ENCODE results near the gene HES6.

The HES6 gene

DNA sequence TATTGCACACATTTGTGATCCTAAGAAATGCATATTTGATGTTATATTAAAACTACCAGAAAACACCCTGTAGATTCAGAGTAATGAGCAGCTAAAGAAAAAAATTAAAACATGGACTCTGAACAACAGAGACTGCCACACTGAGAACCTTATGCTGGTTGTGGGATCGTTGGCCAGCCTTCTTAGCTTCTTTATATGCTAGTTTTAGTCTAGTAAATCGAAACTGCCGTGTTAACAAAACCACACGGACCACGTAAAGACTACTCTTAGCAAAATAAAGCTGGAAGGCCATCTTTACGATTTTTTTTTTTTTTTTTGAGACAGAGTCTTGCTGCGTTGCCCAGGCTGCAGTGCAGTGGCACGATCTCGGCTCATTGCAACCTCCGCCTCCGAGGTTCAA, 25.8 kb upstream of the HES6 start:
- POLR2A ChIA-PET, result no interaction called here
- TF ChIP-seq, protein P1, sequence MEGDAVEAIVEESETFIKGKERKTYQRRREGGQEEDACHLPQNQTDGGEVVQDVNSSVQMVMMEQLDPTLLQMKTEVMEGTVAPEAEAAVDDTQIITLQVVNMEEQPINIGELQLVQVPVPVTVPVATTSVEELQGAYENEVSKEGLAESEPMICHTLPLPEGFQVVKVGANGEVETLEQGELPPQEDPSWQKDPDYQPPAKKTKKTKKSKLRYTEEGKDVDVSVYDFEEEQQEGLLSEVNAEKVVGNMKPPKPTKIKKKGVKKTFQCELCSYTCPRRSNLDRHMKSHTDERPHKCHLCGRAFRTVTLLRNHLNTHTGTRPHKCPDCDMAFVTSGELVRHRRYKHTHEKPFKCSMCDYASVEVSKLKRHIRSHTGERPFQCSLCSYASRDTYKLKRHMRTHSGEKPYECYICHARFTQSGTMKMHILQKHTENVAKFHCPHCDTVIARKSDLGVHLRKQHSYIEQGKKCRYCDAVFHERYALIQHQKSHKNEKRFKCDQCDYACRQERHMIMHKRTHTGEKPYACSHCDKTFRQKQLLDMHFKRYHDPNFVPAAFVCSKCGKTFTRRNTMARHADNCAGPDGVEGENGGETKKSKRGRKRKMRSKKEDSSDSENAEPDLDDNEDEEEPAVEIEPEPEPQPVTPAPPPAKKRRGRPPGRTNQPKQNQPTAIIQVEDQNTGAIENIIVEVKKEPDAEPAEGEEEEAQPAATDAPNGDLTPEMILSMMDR (IDR thresholded peaks at IDR 0.05; ENCODE audit: control extremely low read depth, extremely low read depth, low read depth, missing control alignments), result no peak
- DNase-seq (ENCODE audit: extremely low spot score), result no peak
- CTCF ChIA-PET, result interaction anchor here (1.1 to 6.3 kb wide), 7 partner anchors 10 to 106 kb away, joined by 3 to 56 read pairs (median 4); no protein-coding TSS in a partner anchor

DNA sequence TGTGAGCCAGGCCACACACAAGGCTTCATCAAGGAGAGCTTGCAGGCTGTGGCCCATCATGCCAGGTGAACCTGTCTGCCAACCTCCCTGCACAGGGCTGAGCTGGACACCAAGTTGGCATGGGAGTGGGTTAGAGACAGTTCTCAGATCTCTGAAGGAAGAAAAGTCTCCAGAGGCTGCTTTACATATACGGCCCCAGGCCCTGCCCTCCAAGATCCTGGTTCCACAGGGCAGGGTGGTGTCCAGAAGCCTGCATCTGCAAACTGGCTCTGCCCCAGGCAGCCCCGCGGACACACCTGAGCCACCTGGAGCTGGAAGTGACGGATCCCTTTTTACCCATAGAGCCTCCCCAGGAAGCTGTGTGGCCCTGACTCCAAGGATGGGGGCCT, 24.2 kb upstream of the HES6 start:
- TF ChIP-seq, protein P1 (IDR thresholded peaks at IDR 0.05; ENCODE audit: control extremely low read depth, extremely low read depth, low read depth, missing control alignments), result no peak
- no peak for DNase-seq (ENCODE audit: extremely low spot score)
- ChIA-PET CTCF (interaction anchor here (1.0 to 6.3 kb wide), 21 partner anchors 10 to 751 kb away, joined by 3 to 56 read pairs (median 4); no protein-coding TSS in a partner anchor), POLR2A (no interaction called here)

DNA sequence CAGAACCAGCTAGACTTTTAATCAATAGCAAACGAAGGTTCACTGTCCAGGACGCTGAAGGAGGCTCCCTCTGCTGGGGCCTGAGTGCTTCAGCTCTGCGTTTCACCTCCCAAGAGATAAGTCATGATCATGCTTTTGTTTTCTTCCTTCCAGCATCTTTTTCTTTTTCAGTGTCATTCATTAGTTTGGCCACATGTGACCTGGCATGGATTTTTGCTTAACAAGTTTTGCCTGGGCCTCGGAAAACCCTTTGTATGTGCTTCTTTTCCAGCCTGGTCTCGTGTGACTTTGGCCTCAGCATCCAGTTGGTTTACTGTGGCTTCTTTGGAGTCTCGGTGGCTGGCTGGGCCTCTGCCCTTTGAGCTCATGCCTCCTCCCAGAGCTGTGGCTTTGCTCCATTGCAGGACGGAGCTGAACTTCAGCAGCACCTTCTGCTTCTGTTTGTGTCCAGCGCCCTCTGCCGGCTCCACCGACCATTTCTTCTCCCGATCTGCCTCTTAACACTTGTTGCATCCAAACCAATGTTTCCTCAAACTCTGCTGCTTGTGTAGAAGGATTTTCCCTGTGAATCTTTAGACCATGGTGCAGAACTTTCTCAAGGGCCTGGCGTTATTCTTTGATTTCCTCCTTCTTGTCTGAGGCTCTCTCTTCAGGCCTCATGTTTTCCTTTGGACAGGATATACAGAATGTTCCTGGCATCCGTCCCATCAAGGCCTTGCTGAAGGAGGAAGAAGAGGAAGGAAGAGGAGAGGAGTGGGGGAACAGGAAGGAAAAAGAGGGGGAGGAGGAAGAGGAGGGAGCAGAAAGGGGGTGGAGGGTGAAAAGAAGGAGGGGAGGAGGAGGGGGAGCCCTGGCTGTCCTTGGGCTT, 23.6 kb upstream of the HES6 start:
- ChIA-PET CTCF (interaction anchor here (0.7 to 6.3 kb wide), 37 partner anchors 9 to 751 kb away, joined by 3 to 56 read pairs (median 4); partner anchors contain the start of gene PER2), POLR2A (interaction anchor here (0.6 kb wide), 1 partner anchor 236 kb away, joined by 6 read pairs; no protein-coding TSS in a partner anchor)
- TF ChIP-seq, protein P1 (IDR thresholded peaks at IDR 0.05; ENCODE audit: control extremely low read depth, extremely low read depth, low read depth, missing control alignments), result peak; percentile 89
- peak; percentile 82 for DNase-seq (ENCODE audit: extremely low spot score)

DNA sequence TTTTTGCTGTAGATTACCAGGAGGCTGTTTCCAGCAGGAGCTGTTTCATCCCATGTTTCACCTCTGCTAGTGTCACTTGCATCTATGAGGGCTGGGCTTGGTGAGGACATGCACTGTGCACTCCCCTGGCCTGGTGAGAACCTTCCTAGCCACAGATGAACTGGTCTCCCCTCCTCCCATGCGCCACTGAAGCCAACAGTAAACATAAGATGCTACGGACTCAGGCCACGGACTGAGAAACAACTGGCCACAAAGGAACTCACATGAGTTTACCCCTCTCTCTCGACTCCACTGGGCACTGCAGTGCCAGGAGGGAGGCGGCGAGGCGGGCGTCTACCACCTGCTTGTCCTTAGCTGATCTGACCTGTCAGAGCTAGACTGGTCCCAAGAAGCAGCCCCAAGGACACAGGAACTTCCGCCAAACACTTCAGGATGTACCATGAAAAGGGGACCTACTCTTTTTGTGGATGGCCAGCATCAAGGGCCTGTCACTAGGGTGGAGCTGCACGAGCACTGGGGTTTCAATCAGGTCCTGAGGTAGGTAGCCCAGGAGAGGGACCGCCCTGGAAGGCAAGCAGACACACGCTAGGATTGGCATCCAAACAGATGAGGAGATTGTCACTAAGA, 22.8 kb upstream of the HES6 start:
- POLR2A ChIA-PET, result interaction anchor here (0.6 kb wide), 1 partner anchor 235 kb away, joined by 6 read pairs; no protein-coding TSS in a partner anchor
- TF ChIP-seq, protein P1 (IDR thresholded peaks at IDR 0.05; ENCODE audit: control extremely low read depth, extremely low read depth, low read depth, missing control alignments), result no peak

DNA sequence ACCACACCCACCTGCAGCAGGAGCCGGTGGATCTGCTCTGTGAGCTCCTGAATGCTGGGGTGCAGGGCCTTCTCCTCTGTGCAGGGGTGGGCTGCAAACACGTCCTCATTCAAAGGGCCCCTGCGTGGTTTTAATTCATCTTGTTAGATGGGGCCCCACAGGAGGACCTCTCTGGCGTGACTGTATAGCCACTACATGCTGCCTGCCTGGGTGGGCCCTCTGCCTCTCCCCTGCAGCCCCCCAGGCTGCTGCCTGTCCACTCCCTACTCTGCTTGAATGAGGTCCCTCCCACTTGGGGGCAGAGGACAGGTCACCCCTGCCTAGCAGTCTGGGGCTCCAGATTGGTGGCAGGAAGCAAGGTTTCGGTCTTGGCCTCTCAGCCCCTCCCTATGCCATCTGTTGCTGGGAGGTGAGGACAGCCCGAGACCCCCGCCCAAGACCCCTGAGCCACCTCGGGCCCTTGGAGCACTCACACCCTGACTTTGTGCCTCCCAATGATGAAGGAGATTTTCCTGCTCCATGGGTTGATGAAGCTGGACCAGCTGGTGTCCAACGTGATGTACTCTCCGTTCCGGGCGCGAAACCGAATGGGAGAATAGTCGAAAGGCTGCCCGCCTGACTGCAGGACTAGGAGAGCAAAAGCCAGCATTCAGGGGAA, 22.0 kb upstream of the HES6 start:
- ChIA-PET CTCF (interaction anchor here (1.2 to 6.3 kb wide), 8 partner anchors 13 to 404 kb away, joined by 3 to 56 read pairs (median 6); partner anchors contain the start of genes HES6 and PER2), POLR2A (no interaction called here)
- TF ChIP-seq, protein P1 (IDR thresholded peaks at IDR 0.05; ENCODE audit: control extremely low read depth, extremely low read depth, low read depth, missing control alignments), result no peak
- no peak for DNase-seq (ENCODE audit: extremely low spot score)

More for the DNA sequence above, 22.8 kb upstream of the HES6 start:
- CTCF ChIA-PET, result interaction anchor here (0.7 to 6.3 kb wide), 29 partner anchors 8 to 516 kb away, joined by 3 to 56 read pairs (median 4); partner anchors contain the start of gene PER2
- no peak for DNase-seq (ENCODE audit: extremely low spot score)

DNA sequence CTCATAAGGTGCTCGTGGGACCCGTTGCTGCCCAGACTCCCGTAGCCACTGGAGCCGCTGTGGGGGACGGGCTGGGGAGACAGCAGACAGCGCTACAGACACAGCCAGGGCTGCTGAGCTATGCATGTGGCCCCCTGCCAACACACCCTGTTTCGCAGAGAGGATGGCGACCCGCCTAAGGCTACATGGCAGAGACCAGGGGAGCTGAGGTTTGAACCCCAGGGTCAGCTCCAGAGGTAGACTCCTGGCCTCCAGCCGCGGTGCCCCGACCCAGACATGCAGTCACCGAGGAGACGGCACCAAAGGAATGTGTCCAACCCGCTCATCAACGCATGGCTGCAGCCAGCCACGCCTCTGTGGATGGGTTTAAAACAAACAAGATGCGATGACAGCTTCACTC, 21.0 kb upstream of the HES6 start:
- TF ChIP-seq, protein P1 (IDR thresholded peaks at IDR 0.05; ENCODE audit: control extremely low read depth, extremely low read depth, low read depth, missing control alignments), result no peak
- CTCF ChIA-PET, result interaction anchor here (0.7 to 6.3 kb wide), 5 partner anchors 15 to 748 kb away, joined by 3 to 56 read pairs (median 4); partner anchors contain the start of gene HES6
- DNase-seq (ENCODE audit: extremely low spot score), result no peak
- POLR2A ChIA-PET, result no interaction called here

Measured in GM10248 (cell line).